ENCODE data around the gene EGFL7.

GRCh38 chr9:136623016-136623841 is 39.5 kb upstream of the EGFL7 start:
- no peak for TF ChIP-seq POLR2A (IDR thresholded peaks at IDR 0.05)
- TF ChIP-seq, protein P1, sequence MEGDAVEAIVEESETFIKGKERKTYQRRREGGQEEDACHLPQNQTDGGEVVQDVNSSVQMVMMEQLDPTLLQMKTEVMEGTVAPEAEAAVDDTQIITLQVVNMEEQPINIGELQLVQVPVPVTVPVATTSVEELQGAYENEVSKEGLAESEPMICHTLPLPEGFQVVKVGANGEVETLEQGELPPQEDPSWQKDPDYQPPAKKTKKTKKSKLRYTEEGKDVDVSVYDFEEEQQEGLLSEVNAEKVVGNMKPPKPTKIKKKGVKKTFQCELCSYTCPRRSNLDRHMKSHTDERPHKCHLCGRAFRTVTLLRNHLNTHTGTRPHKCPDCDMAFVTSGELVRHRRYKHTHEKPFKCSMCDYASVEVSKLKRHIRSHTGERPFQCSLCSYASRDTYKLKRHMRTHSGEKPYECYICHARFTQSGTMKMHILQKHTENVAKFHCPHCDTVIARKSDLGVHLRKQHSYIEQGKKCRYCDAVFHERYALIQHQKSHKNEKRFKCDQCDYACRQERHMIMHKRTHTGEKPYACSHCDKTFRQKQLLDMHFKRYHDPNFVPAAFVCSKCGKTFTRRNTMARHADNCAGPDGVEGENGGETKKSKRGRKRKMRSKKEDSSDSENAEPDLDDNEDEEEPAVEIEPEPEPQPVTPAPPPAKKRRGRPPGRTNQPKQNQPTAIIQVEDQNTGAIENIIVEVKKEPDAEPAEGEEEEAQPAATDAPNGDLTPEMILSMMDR (IDR thresholded peaks at IDR 0.05): no peak
- TF ChIP-seq POLR2AphosphoS5 (IDR thresholded peaks at IDR 0.05): no peak

Data from sigmoid colon (tissue), 4 donors.